ENCODE measurements around the gene LYPD3. TPM values are rescaled to one million over a fixed set of nuclear protein-coding genes. Genes with fewer than 3 reads are reported as not detected.

The LYPD3 gene
- total and polyA plus RNA-seq, 2 donors (not counting 1 experiment from before 2014, with no cell fraction given): 0.35 to 0.50 TPM

GRCh38 chr19:43414554-43414953, 50.9 kb downstream of the LYPD3 start, which contains the start of gene TEX101:
TSS of gene TEX101 (plus strand) at chr19:43414890. CDS start at chr19:43415920, 1,030 bp downstream.
- peaks cover 4% of the 10 kb centered on the region for H3K27me3 ChIP-seq (ENCODE audit: control insufficient read depth, insufficient read depth, low read length)
- H3K27ac ChIP-seq (ENCODE audit: insufficient read depth, low read length): no peak within 1 kb of the TSS
- no peak within 1 kb of the TSS for H3K9ac ChIP-seq (ENCODE audit: insufficient read depth, low read length)
- TF ChIP-seq CTCF (conservative IDR thresholded peaks at IDR 0.05 in 1 of 2, IDR thresholded peaks at IDR 0.05 in 1 of 2; ENCODE audit: low read depth in 1 of 2, low read length in 2 of 2) (no peak), EZH2 (IDR thresholded peaks at IDR 0.05; ENCODE audit: low read length, missing control alignments) (no peak)
- no peaks in the 10 kb centered on the region for H3K36me3 ChIP-seq (ENCODE audit: control insufficient read depth, insufficient read depth, low read length)
- no peak for DNase-seq (ENCODE audit: low read depth in 2 of 2)
- no peak within 1 kb of the TSS for H2AFZ ChIP-seq (ENCODE audit: low read length)
- H3K79me2 ChIP-seq (ENCODE audit: control insufficient read depth, insufficient read depth, low read length): no peaks in the 10 kb centered on the region
- no peaks in the 10 kb centered on the region for H3K9me3 ChIP-seq (ENCODE audit: control insufficient read depth, insufficient read depth, low read depth, low read length)
- no peak within 1 kb of the TSS for H3K4me2 ChIP-seq (ENCODE audit: extremely low read depth, insufficient read depth, low read length)
- H3K4me3 ChIP-seq (replicated peaks in 1 of 4; ENCODE audit: control extremely low read depth in 1 of 4, insufficient read depth in 1 of 4, low read depth in 3 of 4, low read length in 4 of 4): no peak within 1 kb of the TSS
- H4K20me1 ChIP-seq (ENCODE audit: control insufficient read depth, extremely low read depth, insufficient read depth, low read length): no peaks in the 10 kb centered on the region
- H3K4me1 ChIP-seq (ENCODE audit: control insufficient read depth, extremely low read depth, insufficient read depth, low read length): no peaks in the 10 kb centered on the region

GRCh38 chr19:43412441-43412840, 53.0 kb downstream of the LYPD3 start:
- Histone ChIP-seq H3K9me3 (ENCODE audit: control insufficient read depth, insufficient read depth, low read depth, low read length) (no peaks in the 10 kb centered on the region), H4K20me1 (ENCODE audit: control insufficient read depth, extremely low read depth, insufficient read depth, low read length) (no peaks in the 10 kb centered on the region), H3K79me2 (ENCODE audit: control insufficient read depth, insufficient read depth, low read length) (no peaks in the 10 kb centered on the region), H3K4me3 (replicated peaks in 1 of 4; ENCODE audit: control extremely low read depth in 1 of 4, insufficient read depth in 1 of 4, low read depth in 3 of 4, low read length in 4 of 4) (no peak overlapping the region), H3K4me1 (ENCODE audit: control insufficient read depth, extremely low read depth, insufficient read depth, low read length) (no peaks in the 10 kb centered on the region), H3K9ac (ENCODE audit: insufficient read depth, low read length) (no peak overlapping the region), H3K27ac (ENCODE audit: insufficient read depth, low read length) (no peak overlapping the region), H3K27me3 (ENCODE audit: control insufficient read depth, insufficient read depth, low read length) (peaks cover 4% of the 10 kb centered on the region), H3K36me3 (ENCODE audit: control insufficient read depth, insufficient read depth, low read length) (no peaks in the 10 kb centered on the region), H2AFZ (ENCODE audit: low read length) (no peak overlapping the region), H3K4me2 (ENCODE audit: extremely low read depth, insufficient read depth, low read length) (no peak overlapping the region)
- no peak for TF ChIP-seq EZH2 (IDR thresholded peaks at IDR 0.05; ENCODE audit: low read length, missing control alignments)
- TF ChIP-seq CTCF (conservative IDR thresholded peaks at IDR 0.05 in 1 of 2, IDR thresholded peaks at IDR 0.05 in 1 of 2; ENCODE audit: low read depth in 1 of 2, low read length in 2 of 2): no peak
- no peak for DNase-seq (ENCODE audit: low read depth in 2 of 2)

Other genes with a start within 250 kb of the LYPD3 start
- gene PSG9, start 196.1 kb downstream of the LYPD3 start, total RNA-seq: 0.17 TPM in 1 of 2 replicates, not detected in the other
- gene PSG9, start 196.1 kb downstream of the LYPD3 start, polyA plus RNA-seq: 3.4 and 4.3 TPM in 2 replicates
- gene CD177, start 111.9 kb downstream of the LYPD3 start, total RNA-seq: under 0.01 and 0.33 TPM in 2 replicates
- 0.19 and 0.30 TPM in 2 replicates for gene CD177, start 111.9 kb downstream of the LYPD3 start, polyA plus RNA-seq
- gene TEX101, start 50.7 kb downstream of the LYPD3 start, total RNA-seq: not detected in 2 replicates
- not detected in 2 replicates for gene TEX101, start 50.7 kb downstream of the LYPD3 start, polyA plus RNA-seq
- 22.3 and 35.8 TPM in 2 replicates for gene PHLDB3, start 39.1 kb upstream of the LYPD3 start, total RNA-seq
- 1.8 and 4.4 TPM in 2 replicates for gene PHLDB3, start 39.1 kb upstream of the LYPD3 start, polyA plus RNA-seq
- 86.0 and 112 TPM in 2 replicates for gene ETHE1, start 61.6 kb upstream of the LYPD3 start, total RNA-seq
- gene ETHE1, start 61.6 kb upstream of the LYPD3 start, polyA plus RNA-seq: 65.2 and 129 TPM in 2 replicates
- 0.26 and 0.33 TPM in 2 replicates for gene ZNF575, start 67.6 kb upstream of the LYPD3 start, total RNA-seq
- 0.27 TPM in 2 replicates for gene ZNF575, start 67.6 kb upstream of the LYPD3 start, polyA plus RNA-seq
- 13.6 and 14.5 TPM in 2 replicates for gene XRCC1, start 109.9 kb upstream of the LYPD3 start, total RNA-seq
- gene XRCC1, start 109.9 kb upstream of the LYPD3 start, polyA plus RNA-seq: 8.6 and 17.5 TPM in 2 replicates
- 7.2 and 14.7 TPM in 2 replicates for gene PINLYP, start 110.2 kb upstream of the LYPD3 start, total RNA-seq
- gene PINLYP, start 110.2 kb upstream of the LYPD3 start, polyA plus RNA-seq: 5.1 TPM in 2 replicates
- 11.6 and 12.2 TPM in 2 replicates for gene IRGQ, start 130.5 kb upstream of the LYPD3 start, total RNA-seq
- 11.7 TPM in 2 replicates for gene IRGQ, start 130.5 kb upstream of the LYPD3 start, polyA plus RNA-seq
- 8.7 and 9.7 TPM in 2 replicates for gene ZNF576, start 131.0 kb upstream of the LYPD3 start, total RNA-seq
- gene ZNF576, start 131.0 kb upstream of the LYPD3 start, polyA plus RNA-seq: 7.0 and 10.3 TPM in 2 replicates
- gene SRRM5, start 146.5 kb upstream of the LYPD3 start, total RNA-seq: under 0.01 TPM in 1 of 2 replicates, not detected in the other
- 0.03 and 0.06 TPM in 2 replicates for gene SRRM5, start 146.5 kb upstream of the LYPD3 start, polyA plus RNA-seq
- 38.5 and 43.9 TPM in 2 replicates for gene ZNF428, start 154.0 kb upstream of the LYPD3 start, total RNA-seq
- gene ZNF428, start 154.0 kb upstream of the LYPD3 start, polyA plus RNA-seq: 14.0 and 17.2 TPM in 2 replicates
- 1.5 and 2.1 TPM in 2 replicates for gene CADM4, start 174.2 kb upstream of the LYPD3 start, total RNA-seq
- 0.49 and 1.5 TPM in 2 replicates for gene CADM4, start 174.2 kb upstream of the LYPD3 start, polyA plus RNA-seq
- gene PLAUR, start 204.6 kb upstream of the LYPD3 start, total RNA-seq: 31.1 and 48.1 TPM in 2 replicates
- 64.6 and 83.9 TPM in 2 replicates for gene PLAUR, start 204.6 kb upstream of the LYPD3 start, polyA plus RNA-seq

Measured in fibroblast of lung (primary cell).